NB4 (cell line): ENCODE data around the gene STAT6.

ENCODE experiments used
- CTCF ChIP-seq: IDR thresholded peaks from one replicate; pipeline ENCODE4 v1.5.1; 2012; ENCODE audit warnings: low read depth, low read length
- MAX ChIP-seq: IDR thresholded peaks from 2 replicates; pipeline ENCODE4 v1.6.1; 2011; ENCODE audit warnings: low read depth, low read length
- MYC ChIP-seq: IDR thresholded peaks from 2 replicates; pipeline ENCODE4 v1.6.1; 2011; ENCODE audit warnings: low read depth, low read length
- POLR2A ChIP-seq: IDR thresholded peaks from 2 replicates; pipeline ENCODE4 v1.6.1; 2011; ENCODE audit warnings: mild to moderate bottlenecking; ENCODE audit not compliant: insufficient read length; ENCODE audit errors: extremely low read depth

GRCh38 chr12:57099047-57099714 is 12.0 kb downstream of the STAT6 start:
- TF ChIP-seq CTCF: no peak
- no peak for TF ChIP-seq POLR2A
- no peak for TF ChIP-seq MYC
- TF ChIP-seq MAX: no peak
